HG03457 (cell line): Measurements from ENCODE around the gene FA2H.
"Not testable (repeated sequence)": the region's sequence is repeated elsewhere in the genome, so short reads cannot be mapped to it uniquely, and the experiment has no call there.

ENCODE experiments used
- ATAC-seq: cut with Tn5 transposase; IDR thresholded peaks from one replicate; pipeline ENCODE4 v1.9.1; 2021; ENCODE audit warnings: moderate number of reproducible peaks; ENCODE audit not compliant: unreplicated experiment

FA2H gene

DNA sequence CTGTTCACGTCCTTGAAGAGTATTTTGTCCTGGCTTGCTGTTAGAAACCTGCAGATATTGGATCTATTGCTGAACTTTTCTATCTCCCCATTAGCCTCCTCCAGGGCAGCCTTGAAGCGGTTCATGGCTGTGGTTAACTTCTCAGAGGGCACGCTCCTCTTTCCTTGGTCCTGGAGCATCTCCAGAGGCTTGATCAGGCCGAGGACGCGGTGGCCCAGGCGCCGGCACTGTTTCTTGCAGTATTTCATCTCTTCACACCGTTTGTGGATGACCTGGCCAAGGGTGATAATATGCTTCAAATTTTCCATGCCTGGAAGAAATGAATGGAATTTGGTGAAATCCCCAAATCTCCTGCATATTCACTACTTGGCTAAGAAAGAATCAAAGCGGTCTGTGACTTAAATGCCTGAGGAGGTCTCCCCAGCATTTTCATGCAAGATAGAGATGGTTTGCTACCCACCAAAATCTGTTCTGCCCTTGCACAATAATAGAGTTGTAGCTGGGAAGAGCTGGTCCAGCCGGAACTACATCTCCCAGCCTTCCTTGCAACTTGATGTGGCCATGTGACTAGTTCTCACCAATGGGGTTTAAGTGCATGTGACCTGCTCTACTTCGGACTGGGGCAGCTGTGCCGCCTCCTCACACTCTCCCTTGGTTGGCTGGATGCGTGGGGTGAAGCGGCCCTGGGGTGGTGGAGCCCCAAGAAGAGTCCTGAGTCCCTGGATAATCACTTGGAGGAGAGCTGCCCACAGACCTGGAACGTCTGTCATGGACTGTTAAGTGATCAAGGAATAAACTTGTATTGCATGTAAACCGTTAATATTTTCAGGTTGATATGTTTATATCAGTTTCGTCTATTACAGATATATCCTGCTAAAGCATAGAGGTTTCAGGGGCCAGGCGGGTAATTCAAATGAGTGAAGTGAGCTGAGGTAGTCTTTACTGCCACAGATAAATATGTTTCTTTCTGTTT, 78.9 kb downstream of the FA2H start:
- peak; percentile 57 for ATAC-seq

DNA sequence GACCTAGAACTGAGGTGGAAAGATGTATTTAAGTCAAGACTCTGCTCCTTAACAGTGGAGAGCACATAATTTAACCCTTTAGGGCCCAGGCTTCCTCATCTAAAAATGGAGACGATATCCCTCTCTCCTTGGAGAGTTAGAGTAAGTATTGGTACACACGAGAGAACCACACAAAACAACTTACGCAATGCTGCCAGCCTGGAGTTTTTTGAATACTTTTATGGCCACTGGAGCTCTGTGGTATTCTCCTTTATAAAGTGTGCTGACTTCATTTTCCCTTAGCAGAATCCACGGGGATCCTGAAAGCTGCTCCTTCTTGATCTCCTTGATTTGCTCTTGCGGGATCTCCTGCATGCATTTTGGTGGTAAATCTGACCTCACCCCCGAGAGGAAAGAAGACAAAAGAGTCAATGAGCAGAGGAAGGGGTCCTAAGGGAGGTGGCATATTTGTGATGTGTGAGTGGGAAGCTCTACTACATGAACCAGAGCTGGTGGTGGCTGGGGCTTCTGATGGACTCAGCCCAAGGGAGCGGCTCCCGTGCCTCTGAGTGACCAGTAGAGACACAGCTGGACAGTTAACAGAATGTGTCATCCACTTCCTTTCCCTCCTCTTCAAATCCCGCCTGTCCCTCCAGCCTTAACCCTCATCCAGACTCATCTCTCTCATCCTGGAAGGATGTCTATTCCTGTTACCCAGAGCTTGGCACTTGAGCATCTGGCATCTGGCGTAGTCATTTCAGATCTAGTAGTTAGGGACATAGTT, 83.3 kb downstream of the FA2H start:
- no peak for ATAC-seq

DNA sequence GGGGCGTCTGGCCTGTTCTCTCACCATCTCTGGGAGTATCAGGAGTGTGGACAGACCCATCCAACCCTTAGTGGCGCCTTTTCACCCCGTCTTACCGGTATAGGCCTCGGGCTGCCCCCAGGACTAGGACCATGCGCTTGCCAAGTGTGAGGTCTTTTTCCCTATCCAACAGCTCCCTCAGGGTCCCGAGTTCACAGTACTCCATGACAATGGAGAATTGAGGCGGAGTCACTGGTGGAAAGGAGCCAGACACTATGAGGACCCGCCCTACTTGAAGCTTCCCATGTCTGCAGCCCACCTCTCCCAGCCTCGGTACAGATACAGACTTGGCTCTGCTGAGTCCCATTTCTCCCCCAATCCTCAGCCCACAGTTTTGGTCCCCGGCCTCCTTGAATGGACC, 92.1 kb downstream of the FA2H start:
- no peak for ATAC-seq

DNA sequence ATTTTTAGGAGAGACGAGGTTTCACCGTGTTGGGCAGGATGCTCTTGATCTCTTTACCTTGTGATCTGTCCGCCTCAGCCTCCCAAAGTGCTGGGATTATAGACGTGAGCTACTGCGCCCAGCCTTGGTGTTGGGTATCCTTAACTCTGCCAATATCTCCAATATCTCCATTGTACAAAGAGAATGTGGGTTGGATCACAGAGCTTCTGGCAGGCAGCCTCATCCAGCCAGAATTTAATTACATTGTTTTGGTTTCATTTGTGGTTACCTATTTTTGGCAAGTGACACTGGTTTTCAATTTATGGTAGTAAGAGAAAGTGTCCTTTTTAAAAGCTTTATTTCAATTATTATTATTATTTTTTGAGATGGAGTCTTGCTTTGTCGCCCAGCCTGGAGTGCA, 93.9 kb downstream of the FA2H start:
- no peak for ATAC-seq

DNA sequence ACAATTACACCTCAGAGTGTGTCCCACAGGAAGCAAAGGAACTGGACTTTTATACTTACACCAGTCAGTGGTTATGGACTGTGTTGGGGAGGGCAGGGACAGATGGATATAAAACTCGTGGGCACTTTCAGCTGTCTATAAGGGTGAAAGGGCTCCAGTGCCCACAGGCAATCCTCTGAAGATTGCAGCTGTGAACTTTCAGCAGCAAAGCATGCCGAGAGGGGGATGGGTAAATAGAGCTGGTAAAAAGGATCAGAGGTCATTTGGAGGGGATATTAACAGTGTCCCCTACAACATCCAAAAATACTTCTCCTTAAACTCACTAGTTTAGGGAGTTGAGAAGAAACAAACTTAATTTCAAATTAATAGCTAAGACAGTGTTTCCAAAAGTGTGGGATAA, 94.6 kb downstream of the FA2H start:
- no peak for ATAC-seq

DNA sequence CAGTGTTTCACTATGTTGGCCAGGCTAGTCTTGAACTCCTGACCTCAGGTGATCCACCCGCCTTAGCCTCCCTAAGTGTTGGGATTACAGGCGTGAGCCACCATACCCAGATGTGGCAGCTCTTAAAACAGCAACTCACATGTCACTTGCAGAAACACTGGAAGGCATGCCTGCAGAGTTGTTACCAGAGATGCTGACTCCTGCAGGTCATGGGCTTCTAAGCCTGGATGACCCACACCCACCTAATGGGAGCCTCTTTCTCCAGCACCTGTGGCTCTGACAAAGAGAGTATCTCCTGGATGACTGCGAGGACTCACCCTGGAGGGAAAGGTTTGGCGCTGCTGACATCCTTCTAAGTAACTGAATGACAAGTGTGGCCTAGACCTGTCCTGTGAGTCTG, 96.8 kb downstream of the FA2H start:
- ATAC-seq: no peak

DNA sequence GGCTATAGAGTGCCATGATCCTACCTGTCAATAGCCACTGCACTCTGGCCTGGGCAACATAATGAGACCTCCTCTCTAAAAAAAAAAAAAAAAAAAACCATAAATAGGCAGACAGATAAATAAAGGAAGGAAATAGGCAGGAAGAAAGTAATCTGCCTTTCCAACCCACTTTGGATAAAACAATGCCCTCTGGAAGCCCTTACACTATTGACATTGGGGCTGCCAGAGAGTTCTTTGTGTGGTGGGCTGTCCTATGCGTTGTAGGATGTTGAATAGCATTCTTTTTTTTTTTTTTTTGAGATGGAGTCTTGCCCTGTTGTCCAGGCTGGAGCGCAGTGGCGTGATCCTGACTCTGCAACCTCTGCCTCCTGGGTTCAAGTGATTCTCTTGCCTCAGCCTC, 100.7 kb downstream of the FA2H start:
- no peak for ATAC-seq

DNA sequence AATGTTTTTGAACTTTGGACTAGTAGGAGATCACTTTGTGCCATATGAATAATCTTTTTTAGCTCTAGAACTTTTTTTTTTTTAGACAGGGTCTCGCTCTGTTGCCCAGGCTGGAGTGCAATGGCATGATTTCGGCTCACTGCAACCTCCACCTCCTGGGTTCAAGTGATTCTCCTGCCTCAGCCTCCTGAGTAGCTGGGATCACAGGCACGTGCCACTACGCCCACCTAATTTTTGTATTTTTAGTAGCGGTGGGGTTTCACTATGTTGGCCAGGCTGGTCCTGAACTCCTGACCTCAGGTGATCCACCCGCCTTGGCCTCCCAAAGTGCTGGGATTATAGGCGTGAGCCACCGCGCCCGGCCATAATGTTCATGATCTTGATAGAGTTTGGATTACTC, 105.7 kb downstream of the FA2H start:
- not testable (repeated sequence) for ATAC-seq

DNA sequence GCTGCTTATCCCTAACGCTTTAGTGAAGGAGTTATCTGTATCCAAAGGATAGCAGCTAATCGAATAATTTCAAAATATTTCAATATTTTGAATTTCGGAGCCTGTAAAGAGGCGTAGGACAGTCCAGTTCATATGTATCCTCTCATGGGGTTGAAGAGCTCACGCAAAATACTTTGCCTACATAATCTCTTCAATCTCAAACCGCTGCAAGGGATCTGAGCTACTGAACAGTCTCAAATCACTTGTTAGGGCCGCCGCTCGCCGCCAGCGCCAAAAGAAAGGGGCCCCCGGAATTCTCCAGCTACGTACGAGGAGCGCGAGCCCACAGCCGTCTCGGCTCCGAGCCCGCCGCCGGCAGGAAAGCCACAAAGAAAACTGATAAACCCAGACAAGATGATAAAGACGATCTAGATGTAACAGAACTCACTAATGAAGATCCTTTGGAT, 107.3 kb downstream of the FA2H start:
- ATAC-seq: no peak

DNA sequence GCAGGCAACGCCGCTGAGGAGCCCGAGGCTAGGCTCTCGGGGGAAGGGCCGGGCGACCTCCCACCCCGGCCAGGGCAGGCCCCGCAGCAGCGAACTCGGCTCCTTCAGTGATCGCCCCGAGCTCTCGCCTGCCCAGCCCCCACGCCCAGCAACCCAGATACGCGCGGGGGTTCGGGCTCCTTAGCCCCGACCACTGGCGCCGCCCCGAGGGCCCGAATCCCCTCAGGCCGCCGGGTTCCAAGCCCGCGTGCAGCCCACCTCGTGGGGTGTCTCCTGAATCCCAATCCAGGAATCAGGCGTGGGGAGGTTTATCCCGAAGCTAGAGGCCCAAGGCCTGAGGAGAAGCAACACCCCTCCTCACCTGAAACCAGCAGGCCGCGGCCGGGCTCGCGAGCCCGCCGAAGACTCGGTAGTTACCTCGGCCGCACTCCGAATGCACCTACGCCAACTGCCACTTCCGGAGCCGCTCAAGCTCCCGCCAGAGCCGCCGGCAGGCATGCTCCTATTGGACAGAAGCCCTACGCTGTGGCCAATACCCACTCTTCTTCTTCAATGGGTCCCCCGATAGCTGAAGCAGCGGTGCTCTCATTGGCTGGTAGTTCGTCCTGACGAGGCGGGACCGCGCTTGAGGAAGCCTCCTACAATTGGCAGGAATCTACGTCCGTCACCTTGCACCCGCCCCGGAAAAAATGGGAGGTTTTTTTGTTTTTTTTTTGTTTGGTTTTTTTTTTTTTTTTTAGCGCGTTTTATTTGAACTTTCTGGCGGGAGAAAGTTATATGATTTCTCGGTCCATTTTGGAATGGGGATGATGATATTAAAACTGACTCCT, 108.0 kb downstream of the FA2H start, which contains the start of gene RFWD3:
RFWD3 (minus strand) TSS at position 453 of the 830 bp plus-strand sequence. CDS start 5,428 bp downstream, outside the sequence.
- peak; percentile 99 for ATAC-seq

DNA sequence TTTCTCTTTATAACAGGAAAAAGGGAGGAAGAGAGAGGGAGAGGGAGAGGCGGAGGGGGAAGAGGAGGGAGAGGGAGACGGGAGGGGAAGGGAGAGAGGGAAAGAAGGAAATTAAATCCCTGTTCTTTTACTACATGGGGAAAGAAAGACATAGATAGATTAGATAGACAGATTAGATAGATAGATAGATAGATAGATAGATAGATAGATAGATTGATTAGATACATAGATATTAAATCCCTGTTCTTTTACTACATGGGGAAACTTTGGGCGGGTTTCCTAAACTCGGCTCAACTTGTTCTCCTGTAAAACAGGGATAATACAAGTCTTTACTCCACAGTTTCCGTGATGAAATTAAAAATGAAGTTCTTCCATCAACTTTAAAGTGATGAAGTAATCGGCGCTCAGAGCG, 108.6 kb downstream of the FA2H start:
- ATAC-seq: no peak
